ENCODE measurements around the gene ARID3C. TPM values are rescaled to one million over a fixed set of nuclear protein-coding genes. Genes with fewer than 3 reads are reported as not detected.

ARID3C gene
- total RNA-seq, 1 donor from 2014 or later, result 0.29 TPM

DNA sequence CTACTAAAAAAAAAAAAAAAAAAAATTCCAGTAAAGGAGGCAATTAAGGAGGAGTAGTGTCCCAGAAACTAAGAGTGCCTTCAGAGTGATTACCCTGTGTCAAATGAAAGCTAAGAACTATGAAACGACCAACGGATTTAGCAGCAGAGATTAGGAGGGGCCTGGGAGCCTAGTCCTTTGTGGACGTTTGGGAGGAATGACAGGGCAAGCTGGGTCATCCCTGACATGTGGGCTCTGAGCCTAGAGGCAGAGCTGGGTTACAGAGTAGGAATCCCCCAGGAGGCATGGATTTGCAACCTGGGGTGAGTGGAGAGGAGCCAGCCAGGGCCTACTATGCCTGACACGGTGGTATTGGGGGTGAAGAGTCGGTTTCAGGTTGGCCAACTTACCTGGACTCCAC is 4.3 kb upstream of the ARID3C start:
- DNase-seq (ENCODE audit: extremely low read depth, low read depth, low spot score), result no peak

DNA sequence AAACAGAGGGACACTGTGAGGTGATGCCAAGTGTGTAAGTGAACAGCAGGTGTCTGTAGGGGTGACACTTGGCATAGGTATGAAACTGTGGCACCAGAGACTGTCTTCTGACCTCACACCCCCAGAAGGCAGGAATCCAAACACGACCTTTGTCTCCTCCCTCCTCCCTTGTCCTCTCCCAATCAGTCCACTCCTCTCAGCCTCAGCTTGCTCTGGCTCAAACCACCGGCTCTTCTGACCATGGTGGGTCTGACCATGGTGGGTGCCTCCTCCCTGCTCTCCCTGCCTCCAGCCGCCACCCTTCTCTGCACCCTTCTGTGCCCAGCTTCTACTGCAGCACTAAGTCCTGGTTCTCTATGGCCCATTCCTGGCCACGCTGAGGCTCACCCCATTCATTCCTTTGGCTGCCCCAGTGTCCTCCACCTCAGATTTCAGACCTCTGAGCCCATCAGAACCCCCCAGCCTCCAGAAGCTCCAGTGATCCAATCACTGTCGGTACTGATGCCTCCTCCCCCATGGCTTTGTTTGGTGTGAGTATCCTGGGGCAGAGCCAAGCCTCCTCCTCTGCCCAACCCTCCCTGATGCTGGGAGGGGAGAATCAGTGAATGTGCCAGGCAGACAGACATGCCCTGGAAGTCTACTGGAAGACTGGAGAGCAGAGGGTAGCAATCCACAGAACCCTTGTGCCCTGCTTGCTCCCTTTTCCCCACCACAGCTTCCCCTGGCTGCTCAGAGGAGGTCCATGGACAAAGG is 1.7 kb upstream of the ARID3C start:
- DNase-seq (ENCODE audit: extremely low read depth, low read depth, low spot score), result no peak

DNA sequence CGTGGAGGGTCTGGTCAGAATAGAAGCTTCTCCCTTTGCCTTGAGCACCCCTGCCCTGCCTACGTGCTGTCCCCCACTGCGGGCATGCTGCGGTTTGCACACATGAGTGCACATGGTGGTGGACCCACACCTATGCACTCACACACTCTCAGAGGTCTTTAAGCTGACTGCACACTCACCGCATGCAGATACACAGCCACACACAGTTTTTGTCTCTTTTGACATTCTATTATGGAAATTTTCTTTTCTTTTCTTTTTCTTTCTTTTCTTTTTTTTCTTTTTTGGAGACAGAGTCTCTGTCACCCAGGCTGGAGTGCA is 584 bp upstream of the ARID3C start:
- no peak for DNase-seq (ENCODE audit: extremely low read depth, low read depth, low spot score)

DNA sequence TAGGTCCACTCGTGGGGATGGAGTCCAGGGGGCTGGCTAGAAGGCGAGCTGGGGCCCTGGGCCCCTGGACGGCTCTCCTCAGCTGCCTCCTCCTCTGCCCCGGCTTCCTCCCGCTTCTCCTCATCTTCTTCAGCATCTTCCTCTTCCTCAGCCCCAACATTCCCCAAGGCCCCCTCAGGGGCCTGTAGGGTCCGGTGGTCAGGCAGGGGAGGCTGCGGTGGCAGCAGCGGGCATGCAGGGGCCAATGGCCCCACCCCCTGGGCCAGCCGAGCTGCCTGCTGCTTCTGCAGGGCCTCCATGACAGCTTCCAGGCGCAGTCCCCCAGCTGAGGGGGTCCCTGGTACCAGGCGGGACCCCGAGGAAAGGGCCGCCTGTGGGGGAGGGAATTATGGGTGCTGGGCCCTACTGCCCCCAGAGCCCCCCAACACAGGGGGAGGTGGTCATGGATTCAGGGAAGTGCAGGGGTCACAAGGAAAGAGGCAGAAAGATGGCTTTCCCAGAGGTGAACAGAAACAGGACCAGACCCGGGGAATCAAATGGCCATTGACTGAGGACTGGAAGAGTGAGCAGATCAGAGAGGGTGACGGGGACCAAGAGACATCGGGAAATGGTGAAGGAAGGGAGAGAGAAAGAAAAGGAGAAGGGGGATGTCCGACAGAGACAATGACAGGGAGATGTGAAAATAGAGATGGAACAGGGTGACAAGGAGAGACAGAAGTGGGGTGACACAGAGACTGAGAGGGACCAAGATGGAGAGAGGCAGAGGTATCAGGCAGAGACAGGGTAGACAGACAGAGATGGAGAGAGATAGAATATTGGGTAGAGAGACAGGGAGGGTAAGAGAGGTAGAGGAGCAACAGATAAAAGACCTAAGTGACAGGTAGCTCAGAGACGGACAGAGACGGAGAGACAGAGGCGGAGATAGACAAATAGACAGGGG is 880 bp downstream of the ARID3C start:
- no peak for DNase-seq (ENCODE audit: extremely low read depth, low read depth, low spot score)

DNA sequence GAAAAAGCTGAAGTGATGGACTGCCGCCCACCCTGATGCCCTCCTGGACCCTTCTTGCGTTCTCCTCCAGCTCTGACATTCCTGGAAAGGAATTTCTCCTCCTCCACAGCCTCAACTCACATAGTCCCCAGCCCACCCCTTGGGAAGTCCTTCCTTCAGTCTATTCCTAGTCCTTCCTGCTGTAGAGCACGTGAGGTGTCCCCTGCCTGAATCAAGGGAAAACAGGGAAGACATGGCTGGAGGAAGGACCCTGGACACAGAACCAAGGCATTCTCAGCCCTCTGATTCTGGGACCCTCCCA is 3.7 kb downstream of the ARID3C start:
- no peak for DNase-seq (ENCODE audit: extremely low read depth, low read depth, low spot score)

DNA sequence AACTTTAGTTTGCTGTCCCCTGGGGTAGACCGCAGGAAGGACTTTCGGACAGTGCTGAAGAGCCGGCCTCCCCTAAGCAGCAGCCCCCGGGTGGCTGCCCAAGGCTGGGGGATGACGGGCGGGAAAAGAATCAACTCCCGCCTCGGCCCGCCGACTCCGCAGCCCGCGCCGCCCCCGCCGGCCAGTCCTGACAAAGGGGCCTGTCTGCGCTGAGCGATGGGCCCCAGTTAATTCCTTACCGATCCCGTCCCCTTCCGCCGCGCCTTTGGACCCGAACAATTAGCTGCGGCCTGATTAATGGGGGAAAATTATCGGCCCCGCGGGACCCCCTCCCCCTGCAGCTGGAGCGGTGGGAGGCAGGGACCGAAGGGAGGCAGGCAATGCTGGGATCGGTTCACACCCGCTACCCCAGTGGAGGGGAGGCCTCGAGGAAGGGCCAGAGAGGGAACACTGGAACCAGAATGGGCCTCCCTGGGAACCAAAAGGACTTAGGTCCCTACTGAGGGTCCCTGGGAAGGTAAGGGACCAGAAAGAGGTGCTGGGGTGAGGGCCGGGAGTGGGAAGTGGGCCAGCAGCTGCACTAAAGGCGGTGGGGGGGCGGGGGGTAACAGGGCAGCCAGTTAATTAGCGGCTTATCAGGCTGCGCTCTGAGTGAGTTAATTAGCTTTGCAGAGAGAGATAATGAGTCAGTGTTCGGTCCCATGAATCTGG is 4.2 kb downstream of the ARID3C start:
- no peak for DNase-seq (ENCODE audit: extremely low read depth, low read depth, low spot score)

DNA sequence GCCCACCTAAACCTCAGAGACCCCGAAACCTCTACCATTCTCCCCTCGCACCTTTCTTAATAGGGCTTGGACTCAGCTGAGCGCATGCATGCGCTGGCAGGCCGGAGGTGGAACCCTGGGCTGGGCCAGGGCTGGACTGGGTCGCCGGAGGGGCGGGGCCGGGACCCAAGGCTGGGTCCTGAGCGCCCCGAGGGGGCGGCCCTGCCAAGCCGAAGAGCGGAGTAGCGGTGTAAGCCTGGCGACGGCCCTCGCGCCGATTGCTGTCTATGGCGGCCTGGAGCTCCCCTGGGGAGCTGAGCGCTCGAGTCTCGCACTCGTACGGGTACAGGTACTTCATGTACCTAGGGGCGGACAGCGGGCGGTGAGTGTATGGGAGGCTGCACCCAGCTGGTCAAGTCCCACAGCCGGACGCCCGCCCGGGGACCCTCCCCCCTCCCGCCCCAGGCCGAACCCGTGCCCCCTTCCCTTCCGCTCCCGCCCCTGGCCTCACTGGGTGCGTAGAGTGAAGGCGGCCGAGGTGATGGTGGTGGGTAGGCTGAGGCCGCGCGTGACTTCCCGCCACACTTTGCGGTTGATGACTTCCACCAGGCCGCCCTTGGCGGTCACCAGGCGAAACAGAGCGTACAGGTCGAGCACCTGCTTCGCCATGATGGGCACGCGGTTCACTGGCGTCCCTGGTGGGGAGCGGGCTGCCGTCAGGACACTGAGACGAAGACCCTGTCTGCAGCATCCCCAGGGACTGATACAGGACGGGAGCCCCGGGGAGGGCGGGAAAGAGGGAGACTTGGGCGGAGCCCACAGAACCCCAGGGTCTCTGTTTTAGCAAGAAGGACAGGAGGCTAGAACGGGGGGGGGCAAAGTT is 5.3 kb downstream of the ARID3C start:
- DNase-seq (ENCODE audit: extremely low read depth, low read depth, low spot score), result no peak

DNA sequence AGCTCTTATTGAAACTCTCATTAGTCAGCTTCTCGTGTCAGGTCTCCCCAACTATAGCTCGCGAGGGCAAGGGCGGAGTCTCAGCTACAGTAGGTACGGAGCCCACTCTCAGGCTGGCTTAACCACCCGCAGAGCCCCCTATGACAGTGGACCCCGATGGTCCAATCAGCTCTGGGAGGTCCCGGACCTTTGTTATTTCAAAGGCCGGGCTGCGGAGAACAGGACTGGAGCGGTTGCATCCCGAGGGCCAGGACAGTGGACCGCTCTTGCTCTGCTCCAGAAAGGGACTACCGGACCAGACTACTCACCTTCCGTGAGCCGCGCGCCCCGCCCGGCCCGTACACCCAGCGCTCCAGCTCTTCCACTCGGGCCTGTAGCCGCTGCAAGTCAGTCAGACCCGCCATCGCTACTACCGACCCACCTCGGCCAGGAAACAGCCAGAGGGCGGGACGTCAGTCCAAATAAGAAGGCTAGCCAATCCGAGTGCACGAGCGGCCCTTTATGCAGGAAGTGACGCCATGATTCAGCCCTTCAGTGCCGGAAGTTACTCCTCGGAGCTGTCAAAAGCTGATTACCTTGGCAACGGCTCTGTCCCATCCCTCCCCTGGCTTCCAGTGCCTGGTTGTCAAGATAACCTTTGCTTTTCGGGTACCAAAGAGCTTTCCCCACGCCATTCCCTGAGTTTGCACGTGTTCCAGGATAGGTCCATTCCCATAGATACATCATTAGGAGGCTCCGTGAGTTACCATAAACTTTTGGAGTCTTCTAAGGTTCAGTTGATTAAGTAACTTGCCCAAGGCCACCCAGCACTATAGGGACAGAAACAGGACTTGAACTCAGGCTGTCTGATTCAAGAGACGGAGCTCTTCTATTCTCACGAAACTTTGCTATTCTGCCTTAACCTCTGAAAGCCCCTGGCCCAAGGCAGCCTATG is 8.5 kb downstream of the ARID3C start, which contains the start of gene DCTN3:
Gene DCTN3, minus strand, starts transcription at position 435 of the 934 bp plus-strand sequence. Its CDS starts 31 bp downstream, at position 404.
- peak; percentile 67 for DNase-seq (ENCODE audit: extremely low read depth, low read depth, low spot score)

DNA sequence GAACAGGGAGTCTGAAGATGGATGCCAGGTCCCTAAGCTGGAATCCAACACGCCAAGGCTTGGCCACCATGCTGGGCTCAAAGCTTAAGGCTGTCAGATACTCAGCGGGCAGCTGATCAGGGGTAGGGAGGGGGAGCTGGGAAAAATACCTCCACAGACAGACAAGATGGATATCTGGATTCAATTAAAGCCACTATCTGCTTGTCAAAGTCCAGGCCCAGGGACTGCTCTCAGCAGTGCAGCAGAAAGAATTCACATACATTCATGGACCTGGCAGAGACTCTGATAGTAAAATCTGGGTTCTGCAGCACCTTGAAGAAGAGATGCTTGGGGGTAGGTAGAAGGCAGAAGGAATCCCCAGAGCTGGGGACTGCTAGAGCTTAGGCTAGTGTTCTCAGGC is 13.7 kb downstream of the ARID3C start:
- no peak for DNase-seq (ENCODE audit: extremely low read depth, low read depth, low spot score)

DNA sequence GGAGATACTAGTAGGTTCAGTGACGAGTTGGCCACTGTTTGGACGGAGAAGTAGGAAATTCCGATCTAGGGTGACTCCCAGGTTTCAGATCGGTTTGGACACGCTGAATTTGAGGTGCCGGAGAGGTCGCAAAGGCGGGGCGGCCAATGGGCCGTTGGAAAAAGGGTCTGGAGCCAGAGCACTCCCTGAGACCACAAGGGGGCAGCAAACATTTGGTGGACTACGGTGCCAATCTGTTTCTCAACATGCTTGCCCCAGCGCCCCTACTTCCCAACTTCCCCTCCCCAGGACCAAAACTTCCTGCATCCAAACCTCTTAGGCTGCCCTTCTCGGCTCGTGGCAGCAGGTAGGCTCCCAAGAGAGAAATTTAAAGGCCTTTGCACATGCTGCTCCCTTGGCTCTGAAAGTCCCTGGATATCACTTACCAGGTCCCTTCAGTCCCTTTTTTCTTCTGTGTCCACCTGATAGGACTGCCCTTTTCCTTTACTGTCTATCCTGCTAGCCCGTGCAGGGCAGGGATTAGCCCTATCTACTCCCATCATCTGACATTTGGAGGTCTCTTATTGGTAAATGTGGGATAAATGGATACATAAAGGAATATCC is 16.0 kb downstream of the ARID3C start:
- no peak for DNase-seq (ENCODE audit: extremely low read depth, low read depth, low spot score)

DNA sequence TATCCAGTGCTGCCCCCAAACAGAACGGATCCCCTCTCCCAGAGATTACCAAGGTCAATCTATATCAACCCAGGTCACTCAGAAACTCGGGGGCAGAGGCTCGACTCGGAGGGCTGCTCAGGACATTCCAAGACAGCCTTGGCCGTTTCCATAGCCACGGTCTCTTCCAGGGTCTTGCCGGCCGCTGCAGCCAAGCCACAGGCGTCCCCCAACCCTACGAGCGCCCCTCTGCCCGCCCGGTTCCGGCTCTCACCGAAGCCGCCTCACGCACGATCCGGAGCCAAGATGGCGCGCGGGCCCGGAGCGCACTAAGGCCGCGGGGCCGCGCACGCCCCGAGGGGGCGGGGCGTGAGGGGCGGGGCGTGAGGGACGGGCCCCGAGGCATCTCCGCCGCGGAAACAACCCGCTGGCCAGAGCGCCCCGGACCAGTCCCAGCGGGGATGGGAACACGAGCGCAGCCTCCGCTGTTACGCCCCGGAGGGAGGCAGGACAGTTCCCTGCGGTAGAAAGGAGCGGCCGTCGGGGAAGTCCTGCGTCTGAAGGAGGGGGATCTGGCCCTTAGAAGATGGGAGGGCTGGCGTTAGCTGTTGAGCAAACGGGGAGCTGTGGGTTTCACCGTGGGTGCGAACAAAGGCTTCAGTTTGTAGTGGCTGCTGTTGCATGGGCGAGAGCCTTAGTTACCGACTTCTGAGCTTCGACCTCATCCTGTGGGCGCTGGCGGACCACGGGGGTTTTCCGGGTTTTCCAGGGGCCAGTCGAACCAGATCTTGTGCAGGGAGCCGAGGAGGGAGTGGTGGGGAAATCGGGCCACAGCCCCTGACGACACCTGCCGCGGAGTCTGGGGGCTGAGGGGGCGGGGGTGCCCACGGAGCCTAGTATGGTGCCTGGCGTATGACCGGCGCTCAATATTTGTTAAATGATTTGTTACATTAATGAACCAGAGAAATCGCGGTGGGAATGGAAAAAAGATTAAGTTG is 16.8 kb downstream of the ARID3C start, which contains the start of gene RPP25L:
Gene RPP25L, minus strand, starts transcription at position 287 of the 977 bp plus-strand sequence. CDS start 801 bp downstream, outside the sequence.
- no peak for DNase-seq (ENCODE audit: extremely low read depth, low read depth, low spot score)

DNA sequence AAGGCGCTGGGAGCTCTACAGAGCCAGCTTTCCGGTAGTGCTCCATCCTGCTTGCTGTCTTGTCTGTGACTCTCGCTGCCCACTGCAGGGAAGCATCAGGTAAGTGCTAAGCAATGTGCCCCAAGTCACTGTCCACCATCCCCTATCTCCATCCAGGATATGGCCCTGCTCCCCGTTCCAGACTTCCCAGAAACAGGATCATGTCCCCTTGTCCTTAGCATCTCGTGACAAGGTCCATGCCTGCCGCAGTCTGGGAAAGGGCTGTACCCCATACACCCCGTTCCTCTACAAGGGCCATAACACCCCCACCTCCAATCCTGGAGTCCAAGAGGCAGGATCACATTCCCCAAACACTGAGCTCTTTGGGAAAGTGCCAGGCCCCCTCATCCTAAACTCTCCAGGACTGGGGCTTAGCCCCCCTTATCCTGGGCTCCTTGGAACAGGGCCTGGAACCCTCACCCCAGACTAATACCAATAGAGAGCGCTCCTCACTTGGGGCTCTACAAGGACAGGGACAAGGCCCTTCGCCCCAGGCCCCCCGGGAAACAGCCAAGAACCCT is 17.5 kb downstream of the ARID3C start:
- DNase-seq (ENCODE audit: extremely low read depth, low read depth, low spot score), result no peak

DNA sequence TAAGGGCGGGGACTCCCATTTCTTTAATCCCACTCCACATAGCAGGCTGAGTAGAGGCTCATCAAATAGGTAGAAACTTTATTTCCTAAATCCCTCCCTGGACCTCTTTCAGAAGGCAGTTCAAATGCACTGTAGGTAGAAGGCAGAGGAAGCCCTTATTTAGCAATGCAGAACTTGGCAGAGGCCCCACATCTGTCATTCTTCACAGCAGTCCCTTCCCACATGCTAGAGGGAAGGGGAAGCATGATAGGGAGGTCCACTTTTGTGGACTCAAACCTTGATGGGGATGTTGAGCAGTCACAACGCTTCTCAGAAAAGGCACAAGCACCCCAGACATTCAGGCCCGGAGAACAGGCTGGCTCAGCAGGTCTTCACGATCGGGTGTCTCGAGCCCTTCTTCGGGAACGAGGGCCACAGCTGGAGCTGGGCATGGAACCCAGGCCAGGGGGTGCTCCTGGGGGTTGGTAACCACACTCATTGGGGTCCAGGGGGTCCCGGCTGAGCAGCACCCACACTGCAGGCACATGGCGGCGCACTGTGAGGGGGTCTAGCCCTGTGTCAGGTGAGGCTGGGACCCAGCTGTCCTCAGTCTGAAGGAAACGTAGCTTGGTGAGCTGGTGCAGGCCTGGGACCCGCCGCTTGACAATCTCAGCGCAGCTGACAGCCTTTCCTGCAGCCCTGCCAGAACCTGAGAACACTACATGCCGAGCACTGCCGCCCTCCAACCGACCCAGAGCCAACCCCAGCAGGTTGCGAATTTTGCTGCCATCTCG is 18.2 kb downstream of the ARID3C start:
- DNase-seq (ENCODE audit: extremely low read depth, low read depth, low spot score), result no peak

DNA sequence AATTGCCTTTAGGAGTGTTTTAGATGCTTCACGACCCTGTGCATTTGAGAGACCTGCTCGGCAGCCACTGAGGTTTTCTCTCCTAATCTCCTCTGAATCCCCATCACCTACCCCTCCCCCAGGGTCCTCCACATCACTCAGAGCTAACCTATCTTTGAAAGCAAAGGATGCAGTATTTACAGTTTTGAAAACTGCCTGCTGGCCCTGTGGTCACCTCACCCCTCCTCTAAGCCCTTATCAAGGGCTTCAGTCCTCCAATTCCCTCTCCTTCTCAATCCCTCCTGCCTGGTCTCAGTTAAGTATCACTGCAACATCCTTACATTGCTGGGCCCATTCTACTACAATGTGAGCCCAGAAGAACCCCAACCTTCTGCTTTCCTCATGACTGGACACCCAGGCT is 21.5 kb downstream of the ARID3C start:
- no peak for DNase-seq (ENCODE audit: extremely low read depth, low read depth, low spot score)

DNA sequence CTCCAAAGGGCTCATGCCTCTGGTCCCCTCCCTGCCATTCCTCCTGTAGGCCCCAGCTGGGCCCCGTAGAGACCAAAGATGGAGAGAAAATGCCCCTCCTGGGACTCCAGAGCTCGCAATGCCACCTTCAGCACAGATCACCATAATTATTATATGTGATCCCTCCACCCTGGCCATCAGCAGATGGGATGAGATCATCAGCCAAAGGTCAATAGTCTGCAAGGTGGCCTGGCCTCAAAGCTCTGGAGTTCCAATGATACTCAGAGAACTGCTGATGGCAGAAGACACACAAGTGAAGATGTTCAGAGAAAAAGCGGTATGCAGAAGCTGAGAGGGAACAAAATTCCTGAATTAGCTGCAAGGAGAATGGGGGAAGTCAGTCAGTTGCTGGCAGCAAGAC is 22.0 kb downstream of the ARID3C start:
- no peak for DNase-seq (ENCODE audit: extremely low read depth, low read depth, low spot score)

DNA sequence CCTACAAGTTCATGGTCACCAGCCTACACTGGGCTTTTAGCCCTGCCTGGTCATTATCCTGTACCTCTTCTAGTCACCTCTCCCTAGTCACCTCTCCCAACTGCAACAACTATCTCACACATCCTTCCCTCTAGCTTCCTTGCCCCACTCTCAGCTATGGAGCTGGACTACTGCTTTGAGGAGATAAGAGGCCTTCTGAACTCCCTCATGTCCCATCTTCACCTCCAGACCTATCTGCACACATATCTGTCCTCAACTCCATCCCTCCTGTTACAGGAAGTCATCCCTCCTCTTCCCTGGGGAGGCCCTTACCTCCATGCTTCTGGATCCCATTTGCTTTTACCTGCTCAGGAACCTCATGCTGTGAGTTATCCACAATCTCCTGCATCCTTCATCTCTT is 22.7 kb downstream of the ARID3C start:
- DNase-seq (ENCODE audit: extremely low read depth, low read depth, low spot score), result no peak
